Peyer's patch (tissue), 4 donors: ENCODE data around the gene MEG3.

Source experiments
- CTCF ChIP-seq, 6 experiments: fragments of 450-650 bp in 4 of 6; fragments of 200-600 bp in 2 of 6; sonication (generic) in 1 of 6; IDR thresholded peaks; one replicate each; pipeline ENCODE4 v1.5.1; 2017 to 2019; ENCODE audit warnings: antibody characterized with exemption in 6 of 6, mild to moderate bottlenecking in 3 of 6, moderate library complexity in 1 of 6
- POLR2A ChIP-seq, 2 donors: fragments of 450-650 bp; IDR thresholded peaks; one replicate each; pipeline ENCODE4 v1.5.1; 2017; ENCODE audit warnings: antibody characterized with exemption in 2 of 2, mild to moderate bottlenecking in 2 of 2, moderate library complexity in 2 of 2

GRCh38 chr14:100788517-100788916, 37.4 kb upstream of the MEG3 start:
- TF ChIP-seq CTCF (IDR thresholded peaks at IDR 0.05) (no peak), POLR2A (IDR thresholded peaks at IDR 0.05) (no peak)
